Measurements from ENCODE around the gene L3MBTL3. TPM values are rescaled to one million over a fixed set of nuclear protein-coding genes. Genes with fewer than 3 reads are reported as not detected.

L3MBTL3 gene
- total RNA-seq, 2 donors from 2014 or later, result 7.7 to 25.0 TPM

DNA sequence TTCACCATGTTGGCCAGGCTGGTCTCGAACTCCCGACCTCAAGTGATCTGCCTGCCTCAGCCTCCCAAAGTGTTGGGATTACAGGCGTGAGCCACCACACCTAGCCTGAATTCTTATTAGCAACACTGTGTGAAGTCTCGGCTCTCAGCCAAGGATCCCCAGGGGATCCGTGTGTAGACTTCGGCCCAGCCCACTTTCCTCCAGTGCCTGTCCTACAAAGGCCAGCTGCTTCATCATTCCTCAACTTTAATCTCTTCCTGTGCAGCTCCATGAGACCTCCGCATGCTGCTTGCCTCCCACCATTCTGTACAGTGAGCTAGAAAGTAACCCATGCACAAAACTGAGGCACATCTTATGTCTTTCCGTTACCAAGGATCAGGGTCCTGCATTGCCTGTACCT, 132.5 kb downstream of the L3MBTL3 start:
- 73% methylated on average over 8 of the region's 8 CpGs for whole genome bisulfite sequencing
- H3K9me3 ChIP-seq, result no peaks in the 10 kb centered on the region
- no peak overlapping the region for H3K27ac ChIP-seq
- TF ChIP-seq POLR2A (IDR thresholded peaks at IDR 0.05) (no peak), POLR2AphosphoS5 (IDR thresholded peaks at IDR 0.05) (no peak)
- TF ChIP-seq, protein P1, sequence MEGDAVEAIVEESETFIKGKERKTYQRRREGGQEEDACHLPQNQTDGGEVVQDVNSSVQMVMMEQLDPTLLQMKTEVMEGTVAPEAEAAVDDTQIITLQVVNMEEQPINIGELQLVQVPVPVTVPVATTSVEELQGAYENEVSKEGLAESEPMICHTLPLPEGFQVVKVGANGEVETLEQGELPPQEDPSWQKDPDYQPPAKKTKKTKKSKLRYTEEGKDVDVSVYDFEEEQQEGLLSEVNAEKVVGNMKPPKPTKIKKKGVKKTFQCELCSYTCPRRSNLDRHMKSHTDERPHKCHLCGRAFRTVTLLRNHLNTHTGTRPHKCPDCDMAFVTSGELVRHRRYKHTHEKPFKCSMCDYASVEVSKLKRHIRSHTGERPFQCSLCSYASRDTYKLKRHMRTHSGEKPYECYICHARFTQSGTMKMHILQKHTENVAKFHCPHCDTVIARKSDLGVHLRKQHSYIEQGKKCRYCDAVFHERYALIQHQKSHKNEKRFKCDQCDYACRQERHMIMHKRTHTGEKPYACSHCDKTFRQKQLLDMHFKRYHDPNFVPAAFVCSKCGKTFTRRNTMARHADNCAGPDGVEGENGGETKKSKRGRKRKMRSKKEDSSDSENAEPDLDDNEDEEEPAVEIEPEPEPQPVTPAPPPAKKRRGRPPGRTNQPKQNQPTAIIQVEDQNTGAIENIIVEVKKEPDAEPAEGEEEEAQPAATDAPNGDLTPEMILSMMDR (IDR thresholded peaks at IDR 0.05), result no peak
- H3K4me1 ChIP-seq (replicated peaks), result no peaks in the 10 kb centered on the region
- no peak for DNase-seq (ENCODE audit: low spot score)
- H3K27me3 ChIP-seq (replicated peaks; ENCODE audit: insufficient read depth), result no peaks in the 10 kb centered on the region
- no peak overlapping the region for H3K4me3 ChIP-seq
- no peaks in the 10 kb centered on the region for H3K36me3 ChIP-seq
- intact Hi-C loops (cut with DNase I), result no loop called here

DNA sequence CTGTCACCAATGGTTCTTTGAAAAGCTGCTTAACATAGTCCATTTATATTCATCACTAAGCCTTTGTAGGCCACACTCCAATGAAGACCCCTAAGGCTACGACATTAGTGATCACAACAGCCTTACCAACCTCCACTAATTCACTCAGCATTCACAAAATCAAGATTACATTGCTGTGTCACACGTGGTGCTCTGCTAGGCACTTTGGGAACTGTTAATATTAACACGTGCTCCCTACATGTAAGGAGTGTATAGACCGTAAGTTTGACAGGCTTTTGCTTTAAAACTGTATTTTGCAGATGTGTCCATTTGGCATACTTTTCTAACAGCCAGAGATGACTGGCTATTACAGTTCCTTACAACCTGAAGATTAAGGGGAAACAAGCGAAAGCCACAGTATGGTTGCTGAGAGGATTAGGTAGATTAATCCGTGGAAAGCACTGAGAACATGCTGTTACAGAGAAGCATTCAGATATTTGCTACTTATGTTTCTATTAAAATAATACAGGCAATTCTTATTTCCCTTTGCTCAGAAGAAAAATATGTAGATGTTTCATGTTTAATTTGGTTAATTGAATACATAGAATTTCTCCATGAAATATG, 134.6 kb downstream of the L3MBTL3 start:
- DNase-seq (ENCODE audit: low spot score), result no peak
- H3K27ac ChIP-seq, result no peak overlapping the region
- 91% methylated on average over 6 of the region's 6 CpGs for WGBS
- H3K27me3 ChIP-seq (replicated peaks; ENCODE audit: insufficient read depth), result no peaks in the 10 kb centered on the region
- no peaks in the 10 kb centered on the region for H3K9me3 ChIP-seq
- H3K36me3 ChIP-seq, result no peaks in the 10 kb centered on the region
- TF ChIP-seq POLR2AphosphoS5 (IDR thresholded peaks at IDR 0.05), result no peak
- TF ChIP-seq, protein P1 (IDR thresholded peaks at IDR 0.05), result no peak
- TF ChIP-seq POLR2A (IDR thresholded peaks at IDR 0.05), result no peak
- H3K4me1 ChIP-seq (replicated peaks), result no peaks in the 10 kb centered on the region
- no peak overlapping the region for H3K4me3 ChIP-seq
- intact Hi-C loops (cut with DNase I), result no loop called here

DNA sequence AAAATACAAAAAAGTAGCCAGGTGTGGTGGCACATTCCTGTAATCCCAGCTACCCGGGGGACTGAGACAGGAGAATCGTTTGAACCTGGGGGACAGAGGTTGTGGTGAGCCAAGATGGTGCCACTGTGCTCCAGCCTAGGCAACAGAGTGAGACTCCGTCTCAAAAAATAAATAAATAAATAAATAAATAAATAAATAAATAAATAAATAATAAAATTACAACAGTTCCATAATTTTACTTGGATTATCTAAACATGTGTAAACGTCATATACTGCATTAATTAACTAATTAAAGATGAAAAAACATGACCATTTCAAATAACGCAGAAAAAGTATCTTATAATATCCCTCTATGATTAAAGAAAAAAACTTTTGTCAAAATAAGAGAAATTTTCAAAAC, 138.5 kb downstream of the L3MBTL3 start:
- TF ChIP-seq, protein P1 (IDR thresholded peaks at IDR 0.05), result no peak
- no peak for TF ChIP-seq POLR2A (IDR thresholded peaks at IDR 0.05)
- TF ChIP-seq POLR2AphosphoS5 (IDR thresholded peaks at IDR 0.05), result no peak
- no peaks in the 10 kb centered on the region for H3K36me3 ChIP-seq
- no peaks in the 10 kb centered on the region for H3K4me1 ChIP-seq (replicated peaks)
- H3K4me3 ChIP-seq, result no peak overlapping the region
- DNase-seq (ENCODE audit: low spot score), result no peak
- WGBS, result 96% methylated on average over 5 of the region's 5 CpGs
- intact Hi-C loops (cut with DNase I), result no loop called here
- H3K9me3 ChIP-seq, result no peaks in the 10 kb centered on the region
- H3K27me3 ChIP-seq (replicated peaks; ENCODE audit: insufficient read depth), result no peaks in the 10 kb centered on the region
- no peak overlapping the region for H3K27ac ChIP-seq

DNA sequence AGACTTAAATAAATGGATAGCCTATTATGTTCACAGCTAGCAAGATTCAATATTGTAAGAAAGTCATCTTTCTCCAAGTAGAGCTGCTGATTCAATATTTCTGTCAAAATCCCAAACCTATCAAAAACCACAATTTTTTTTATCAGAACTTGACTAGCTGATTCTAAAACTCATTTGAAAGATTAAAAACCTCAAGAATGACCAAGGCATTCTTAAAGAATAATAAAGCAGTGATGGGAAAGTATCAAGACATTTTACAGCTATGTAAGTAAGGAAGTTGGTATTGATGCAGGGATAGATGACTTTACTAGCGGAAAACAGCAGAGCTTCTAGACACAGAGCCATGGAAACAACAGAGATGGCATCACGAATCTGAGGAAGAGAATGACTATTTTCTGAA, 139.7 kb downstream of the L3MBTL3 start:
- Histone ChIP-seq H3K27ac (no peak overlapping the region), H3K4me1 (replicated peaks) (no peaks in the 10 kb centered on the region), H3K9me3 (no peaks in the 10 kb centered on the region), H3K4me3 (no peak overlapping the region), H3K36me3 (no peaks in the 10 kb centered on the region), H3K27me3 (replicated peaks; ENCODE audit: insufficient read depth) (no peaks in the 10 kb centered on the region)
- WGBS, result 83% methylated on average over 2 of the region's 2 CpGs
- intact Hi-C loops (cut with DNase I), result no loop called here
- no peak for DNase-seq (ENCODE audit: low spot score)
- TF ChIP-seq POLR2AphosphoS5 (IDR thresholded peaks at IDR 0.05), result no peak
- no peak for TF ChIP-seq POLR2A (IDR thresholded peaks at IDR 0.05)
- TF ChIP-seq, protein P1 (IDR thresholded peaks at IDR 0.05), result no peak

DNA sequence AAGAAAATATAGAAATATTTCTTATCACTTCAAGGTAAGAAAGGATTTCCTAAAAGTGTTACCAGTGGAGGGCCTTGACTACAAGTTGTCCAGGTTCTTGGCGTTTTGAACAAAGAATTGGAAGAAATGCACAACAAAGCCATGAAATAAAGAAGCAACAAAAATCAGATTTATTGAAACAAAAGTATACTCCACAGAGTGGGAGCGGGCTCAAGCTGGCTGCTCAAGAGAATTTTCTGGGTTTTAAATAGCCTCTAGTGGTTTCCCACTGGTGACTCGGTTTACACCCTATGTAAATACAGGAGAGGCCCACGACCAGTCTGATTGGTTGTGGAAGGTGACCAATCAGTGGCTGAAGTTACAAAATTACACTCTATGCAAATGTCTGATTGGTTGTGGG, 140.2 kb downstream of the L3MBTL3 start:
- TF ChIP-seq, protein P1 (IDR thresholded peaks at IDR 0.05), result no peak
- intact Hi-C loops (cut with DNase I), result no loop called here
- Histone ChIP-seq H3K4me3 (no peak overlapping the region), H3K27ac (no peak overlapping the region), H3K27me3 (replicated peaks; ENCODE audit: insufficient read depth) (no peaks in the 10 kb centered on the region), H3K4me1 (replicated peaks) (no peaks in the 10 kb centered on the region), H3K9me3 (no peaks in the 10 kb centered on the region), H3K36me3 (no peaks in the 10 kb centered on the region)
- no peak for DNase-seq (ENCODE audit: low spot score)
- WGBS, result 95% methylated on average over 4 of the region's 4 CpGs

Measured in prostate gland (tissue), 2 donors.